Measurements from ENCODE around the gene ACTC1.

Gene ACTC1

DNA sequence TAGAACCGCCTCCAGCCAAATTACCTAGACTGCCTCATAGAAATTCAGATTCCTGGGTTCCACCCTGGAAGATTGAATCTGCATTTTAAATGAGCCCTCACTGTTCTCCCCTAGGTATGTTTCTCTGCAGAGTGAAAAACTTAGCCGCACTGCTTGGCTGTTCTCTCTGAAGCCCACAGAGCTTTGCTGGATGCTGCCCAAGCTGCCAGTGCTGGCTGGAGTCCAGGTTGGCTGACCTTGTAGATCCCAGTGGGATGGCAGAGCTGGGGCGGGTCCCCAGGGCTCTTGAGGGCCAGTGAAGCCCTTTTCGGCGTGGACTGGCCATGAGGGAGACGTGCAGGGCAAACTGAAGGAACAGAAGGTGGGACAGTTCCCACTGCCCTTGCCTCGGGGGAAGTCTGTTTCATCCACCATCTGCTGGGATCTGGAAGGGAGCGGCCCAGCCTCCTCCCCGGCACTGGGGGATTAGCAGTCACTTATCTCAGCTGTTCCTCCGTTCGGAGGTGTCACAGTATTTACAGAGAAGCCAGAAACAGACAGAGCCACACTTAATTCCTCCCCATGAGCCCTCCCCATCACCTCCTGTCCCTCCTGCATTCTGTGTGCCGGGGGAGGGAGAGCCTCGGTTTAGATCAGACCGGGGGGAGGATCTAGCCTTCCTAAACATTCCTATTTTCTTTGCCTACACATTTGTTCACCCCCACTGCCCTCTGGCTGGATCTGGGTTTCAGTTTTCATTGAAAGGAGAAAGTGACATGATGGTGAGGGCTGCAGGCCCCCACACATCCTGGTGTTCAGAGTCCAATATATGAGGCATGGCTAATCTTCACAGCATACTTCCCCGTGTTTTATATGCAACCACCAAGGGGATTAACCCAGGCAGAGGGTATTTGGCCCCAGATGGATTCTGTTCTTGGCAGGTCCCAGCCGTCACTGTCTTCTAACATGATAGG is 4.1 kb upstream of the ACTC1 start:
- Histone ChIP-seq H3K27ac (ENCODE audit: low read length) (no peak overlapping the region), H3K27me3 (ENCODE audit: control insufficient read depth in 1 of 2, insufficient read depth in 2 of 2, low read length in 2 of 2) (peaks cover 0 to 1% of the 10 kb centered on the region in 2 donors), H3K9ac (ENCODE audit: low read length in 2 of 2) (no peak overlapping the region), H3K4me1 (ENCODE audit: control insufficient read depth, insufficient read depth, low read length) (peaks cover 31% of the 10 kb centered on the region), H3K4me3 (ENCODE audit: low read length in 2 of 2) (peak overlapping the region in 1 of 2 donors; percentile 8), H3K36me3 (ENCODE audit: control insufficient read depth in 2 of 2, insufficient read depth in 2 of 2, low read length in 2 of 2) (no peaks in the 10 kb centered on the region), H3K9me3 (ENCODE audit: control insufficient read depth in 2 of 2, low read length in 2 of 2) (no peaks in the 10 kb centered on the region)

DNA sequence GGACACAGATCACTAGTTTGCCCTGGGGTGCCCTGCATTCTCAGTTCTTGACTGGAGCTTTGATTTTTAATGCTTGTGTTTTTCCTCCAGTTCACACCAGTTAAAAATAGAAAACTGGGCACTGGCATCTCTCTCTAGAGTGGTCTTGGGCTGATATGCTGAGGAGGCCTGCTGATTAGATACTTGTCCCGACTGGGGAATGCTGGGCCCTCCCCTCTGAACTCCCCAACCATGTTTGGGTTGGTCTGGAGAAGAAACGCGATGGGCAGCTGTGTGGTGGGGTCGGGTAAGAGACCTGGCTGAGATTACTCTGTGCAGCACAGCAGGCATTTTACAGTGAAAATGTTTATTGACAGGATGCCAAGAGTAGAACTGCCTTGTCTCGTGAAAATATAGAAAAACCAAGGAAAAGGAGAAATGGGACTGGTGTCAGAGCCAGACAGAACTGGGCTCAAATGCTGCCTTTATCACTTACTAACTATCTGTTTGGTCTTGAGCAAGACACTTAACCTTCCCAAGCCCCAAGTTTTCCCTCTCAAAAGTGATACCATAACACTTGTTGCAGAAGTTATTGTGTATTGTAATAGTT is 1.6 kb upstream of the ACTC1 start:
- Histone ChIP-seq H3K27me3 (ENCODE audit: control insufficient read depth in 1 of 2, insufficient read depth in 2 of 2, low read length in 2 of 2) (peaks cover 0 to 5% of the 10 kb centered on the region in 2 donors), H3K9me3 (ENCODE audit: control insufficient read depth in 2 of 2, low read length in 2 of 2) (no peaks in the 10 kb centered on the region), H3K27ac (ENCODE audit: low read length) (no peak overlapping the region), H3K4me3 (ENCODE audit: low read length in 2 of 2) (no peak overlapping the region), H3K36me3 (ENCODE audit: control insufficient read depth in 2 of 2, insufficient read depth in 2 of 2, low read length in 2 of 2) (peaks cover 0 to 2% of the 10 kb centered on the region in 2 donors), H3K4me1 (ENCODE audit: control insufficient read depth, insufficient read depth, low read length) (peaks cover 39% of the 10 kb centered on the region), H3K9ac (ENCODE audit: low read length in 2 of 2) (no peak overlapping the region)

DNA sequence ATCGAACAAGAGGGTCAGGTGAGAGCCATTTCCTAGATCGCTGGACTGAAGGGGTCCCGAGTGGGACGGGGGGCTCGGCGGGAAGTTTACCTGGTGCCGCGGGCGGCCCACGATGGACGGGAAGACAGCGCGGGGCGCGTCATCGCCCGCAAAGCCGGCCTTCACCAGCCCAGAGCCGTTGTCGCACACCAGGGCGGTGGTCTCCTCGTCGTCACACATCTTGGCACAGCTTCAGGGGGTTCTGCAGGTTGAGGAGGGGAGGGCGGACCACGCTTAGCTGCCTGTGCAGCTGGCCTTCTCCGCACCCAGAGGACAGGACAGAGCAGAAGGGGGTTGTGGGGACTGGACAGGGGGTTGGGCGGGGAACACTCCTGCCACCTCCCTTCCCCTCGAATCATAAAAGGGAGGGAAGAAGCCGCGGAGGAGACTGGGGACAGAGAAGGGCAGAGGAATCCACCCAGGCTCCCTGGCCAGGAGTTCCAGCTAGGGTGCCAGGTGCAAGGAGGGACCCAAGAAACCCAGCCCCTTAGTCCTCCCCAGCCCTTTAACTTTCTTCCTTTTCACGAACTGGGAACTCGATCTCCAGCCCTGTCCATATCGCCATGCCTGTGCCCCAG is 651 bp downstream of the ACTC1 start:
- H3K4me3 ChIP-seq (ENCODE audit: low read length in 2 of 2), result peak overlapping the region; percentile 32 to 65

DNA sequence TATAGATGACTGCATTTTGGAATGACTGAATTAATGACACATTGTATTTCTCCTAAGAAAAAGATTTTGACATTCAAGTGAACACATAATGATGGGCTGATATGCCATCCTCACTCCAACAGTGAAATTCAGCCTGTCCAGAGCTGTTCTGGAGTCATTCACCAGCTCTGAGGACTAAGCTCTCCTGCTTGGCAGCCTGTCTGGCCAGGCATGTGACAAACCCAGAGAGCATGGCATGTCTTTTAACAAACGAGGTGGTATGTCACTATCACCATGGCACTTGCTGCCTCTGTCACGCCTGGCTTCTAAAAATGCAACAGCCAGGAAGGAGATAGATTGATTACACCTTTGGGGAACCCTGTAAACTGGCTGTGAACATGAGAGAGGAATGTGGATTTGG is 1.4 kb downstream of the ACTC1 start:
- H3K27ac ChIP-seq (ENCODE audit: low read length), result no peak overlapping the region
- H3K27me3 ChIP-seq (ENCODE audit: control insufficient read depth in 1 of 2, insufficient read depth in 2 of 2, low read length in 2 of 2), result peaks cover 0 to 5% of the 10 kb centered on the region in 2 donors
- H3K9ac ChIP-seq (ENCODE audit: low read length in 2 of 2), result no peak overlapping the region
- H3K9me3 ChIP-seq (ENCODE audit: control insufficient read depth in 2 of 2, low read length in 2 of 2), result no peaks in the 10 kb centered on the region
- peak overlapping the region in 1 of 2 donors; percentile 65 for H3K4me3 ChIP-seq (ENCODE audit: low read length in 2 of 2)
- peaks cover 32% of the 10 kb centered on the region for H3K4me1 ChIP-seq (ENCODE audit: control insufficient read depth, insufficient read depth, low read length)
- peaks cover 0 to 4% of the 10 kb centered on the region in 2 donors for H3K36me3 ChIP-seq (ENCODE audit: control insufficient read depth in 2 of 2, insufficient read depth in 2 of 2, low read length in 2 of 2)

More for the DNA sequence above, 651 bp downstream of the ACTC1 start:
- peaks cover 0 to 4% of the 10 kb centered on the region in 2 donors for H3K36me3 ChIP-seq (ENCODE audit: control insufficient read depth in 2 of 2, insufficient read depth in 2 of 2, low read length in 2 of 2)
- H3K9ac ChIP-seq (ENCODE audit: low read length in 2 of 2), result peak overlapping the region in 1 of 2 donors; percentile 47
- H3K9me3 ChIP-seq (ENCODE audit: control insufficient read depth in 2 of 2, low read length in 2 of 2), result no peaks in the 10 kb centered on the region
- no peak overlapping the region for H3K27ac ChIP-seq (ENCODE audit: low read length)
- peaks cover 0 to 5% of the 10 kb centered on the region in 2 donors for H3K27me3 ChIP-seq (ENCODE audit: control insufficient read depth in 1 of 2, insufficient read depth in 2 of 2, low read length in 2 of 2)
- peaks cover 39% of the 10 kb centered on the region for H3K4me1 ChIP-seq (ENCODE audit: control insufficient read depth, insufficient read depth, low read length)

DNA sequence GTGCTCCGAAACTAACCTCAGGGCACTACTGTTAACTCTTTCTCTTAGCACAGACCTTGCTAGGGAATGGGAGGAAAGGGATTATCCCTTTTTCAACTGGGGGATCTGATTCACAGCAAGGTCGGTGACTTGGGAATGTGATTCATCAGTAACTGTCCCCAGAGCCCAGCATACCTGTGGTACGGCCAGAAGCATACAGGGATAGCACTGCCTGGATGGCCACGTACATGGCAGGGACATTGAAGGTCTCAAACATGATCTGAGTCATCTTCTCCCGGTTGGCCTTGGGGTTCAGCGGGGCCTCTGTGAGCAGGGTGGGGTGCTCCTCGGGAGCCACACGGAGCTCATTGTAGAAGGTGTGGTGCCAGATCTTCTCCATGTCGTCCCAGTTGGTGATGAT is 2.3 kb downstream of the ACTC1 start:
- no peaks in the 10 kb centered on the region for H3K9me3 ChIP-seq (ENCODE audit: control insufficient read depth in 2 of 2, low read length in 2 of 2)
- no peak overlapping the region for H3K27ac ChIP-seq (ENCODE audit: low read length)
- peaks cover 0 to 5% of the 10 kb centered on the region in 2 donors for H3K27me3 ChIP-seq (ENCODE audit: control insufficient read depth in 1 of 2, insufficient read depth in 2 of 2, low read length in 2 of 2)
- peak overlapping the region in 1 of 2 donors; percentile 47 for H3K4me3 ChIP-seq (ENCODE audit: low read length in 2 of 2)
- H3K9ac ChIP-seq (ENCODE audit: low read length in 2 of 2), result no peak overlapping the region
- peaks cover 29% of the 10 kb centered on the region for H3K4me1 ChIP-seq (ENCODE audit: control insufficient read depth, insufficient read depth, low read length)
- H3K36me3 ChIP-seq (ENCODE audit: control insufficient read depth in 2 of 2, insufficient read depth in 2 of 2, low read length in 2 of 2), result peaks cover 0 to 4% of the 10 kb centered on the region in 2 donors

DNA sequence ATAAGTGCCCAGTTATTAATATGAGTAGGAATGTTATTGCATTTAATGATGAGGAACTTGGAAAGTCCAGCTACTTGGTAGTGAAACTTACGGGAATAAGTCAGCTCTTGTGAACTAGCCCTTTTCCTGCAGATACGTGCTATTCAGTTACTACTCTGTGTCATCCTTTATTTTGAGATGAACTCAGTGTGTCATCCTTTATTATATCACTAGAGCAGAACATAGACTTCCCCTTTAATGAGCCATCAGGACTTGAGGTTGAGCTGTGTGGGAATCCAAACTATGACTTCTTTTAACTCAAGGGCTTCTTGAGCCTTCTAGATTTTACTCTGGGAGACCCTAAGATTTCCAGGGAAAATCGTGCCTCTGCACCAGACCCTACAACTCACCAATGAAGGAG is 3.6 kb downstream of the ACTC1 start:
- no peaks in the 10 kb centered on the region for H3K9me3 ChIP-seq (ENCODE audit: control insufficient read depth in 2 of 2, low read length in 2 of 2)
- no peak overlapping the region for H3K4me3 ChIP-seq (ENCODE audit: low read length in 2 of 2)
- peaks cover 0 to 5% of the 10 kb centered on the region in 2 donors for H3K27me3 ChIP-seq (ENCODE audit: control insufficient read depth in 1 of 2, insufficient read depth in 2 of 2, low read length in 2 of 2)
- no peak overlapping the region for H3K9ac ChIP-seq (ENCODE audit: low read length in 2 of 2)
- peaks cover 0 to 4% of the 10 kb centered on the region in 2 donors for H3K36me3 ChIP-seq (ENCODE audit: control insufficient read depth in 2 of 2, insufficient read depth in 2 of 2, low read length in 2 of 2)
- H3K27ac ChIP-seq (ENCODE audit: low read length), result no peak overlapping the region
- peaks cover 26% of the 10 kb centered on the region for H3K4me1 ChIP-seq (ENCODE audit: control insufficient read depth, insufficient read depth, low read length)

DNA sequence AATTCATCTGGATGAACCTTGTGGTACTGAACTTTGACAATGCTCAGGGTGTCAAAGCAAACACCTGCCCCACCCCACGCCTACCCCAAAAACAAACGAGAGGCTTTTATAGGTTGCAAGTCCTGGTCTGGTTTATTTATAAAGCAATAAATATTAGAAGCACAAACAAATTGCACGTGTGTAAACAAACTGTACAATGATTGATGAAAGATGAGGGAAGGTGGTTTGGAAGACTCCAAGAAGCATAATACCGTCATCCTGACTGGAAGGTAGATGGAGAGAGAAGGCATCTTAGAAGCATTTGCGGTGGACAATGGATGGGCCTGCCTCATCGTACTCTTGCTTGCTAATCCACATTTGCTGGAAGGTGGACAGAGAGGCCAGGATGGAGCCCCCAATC is 5.2 kb downstream of the ACTC1 start:
- H3K4me1 ChIP-seq (ENCODE audit: control insufficient read depth, insufficient read depth, low read length), result peaks cover 14% of the 10 kb centered on the region
- peaks cover 0 to 5% of the 10 kb centered on the region in 2 donors for H3K27me3 ChIP-seq (ENCODE audit: control insufficient read depth in 1 of 2, insufficient read depth in 2 of 2, low read length in 2 of 2)
- H3K27ac ChIP-seq (ENCODE audit: low read length), result no peak overlapping the region
- no peak overlapping the region for H3K9ac ChIP-seq (ENCODE audit: low read length in 2 of 2)
- H3K4me3 ChIP-seq (ENCODE audit: low read length in 2 of 2), result no peak overlapping the region
- peaks cover 0 to 4% of the 10 kb centered on the region in 2 donors for H3K36me3 ChIP-seq (ENCODE audit: control insufficient read depth in 2 of 2, insufficient read depth in 2 of 2, low read length in 2 of 2)
- no peaks in the 10 kb centered on the region for H3K9me3 ChIP-seq (ENCODE audit: control insufficient read depth in 2 of 2, low read length in 2 of 2)

DNA sequence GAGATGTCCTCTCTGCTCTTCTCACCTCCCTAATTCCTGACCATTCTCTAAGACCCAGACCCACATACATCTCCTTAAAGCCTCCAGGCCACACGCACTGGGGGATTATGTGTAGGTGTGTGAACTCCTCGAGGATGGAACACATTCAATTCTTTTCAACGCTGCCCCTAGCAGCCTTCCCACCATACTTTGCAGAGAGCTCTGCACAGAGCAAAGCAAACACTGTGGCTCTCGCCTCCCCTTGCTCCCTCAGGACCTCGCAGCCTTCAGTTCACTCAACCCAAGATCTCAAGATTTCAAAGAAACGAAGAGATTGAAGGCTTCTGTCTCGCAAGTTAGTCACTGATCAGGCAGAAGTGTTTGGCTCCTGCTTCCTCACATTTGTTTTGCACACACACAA is 6.0 kb downstream of the ACTC1 start:
- Histone ChIP-seq H3K9ac (ENCODE audit: low read length in 2 of 2) (no peak overlapping the region), H3K27ac (ENCODE audit: low read length) (no peak overlapping the region), H3K4me1 (ENCODE audit: control insufficient read depth, insufficient read depth, low read length) (peaks cover 9% of the 10 kb centered on the region), H3K9me3 (ENCODE audit: control insufficient read depth in 2 of 2, low read length in 2 of 2) (no peaks in the 10 kb centered on the region), H3K36me3 (ENCODE audit: control insufficient read depth in 2 of 2, insufficient read depth in 2 of 2, low read length in 2 of 2) (peaks cover 0 to 4% of the 10 kb centered on the region in 2 donors), H3K4me3 (ENCODE audit: low read length in 2 of 2) (no peak overlapping the region), H3K27me3 (ENCODE audit: control insufficient read depth in 1 of 2, insufficient read depth in 2 of 2, low read length in 2 of 2) (peaks cover 0 to 3% of the 10 kb centered on the region in 2 donors)

DNA sequence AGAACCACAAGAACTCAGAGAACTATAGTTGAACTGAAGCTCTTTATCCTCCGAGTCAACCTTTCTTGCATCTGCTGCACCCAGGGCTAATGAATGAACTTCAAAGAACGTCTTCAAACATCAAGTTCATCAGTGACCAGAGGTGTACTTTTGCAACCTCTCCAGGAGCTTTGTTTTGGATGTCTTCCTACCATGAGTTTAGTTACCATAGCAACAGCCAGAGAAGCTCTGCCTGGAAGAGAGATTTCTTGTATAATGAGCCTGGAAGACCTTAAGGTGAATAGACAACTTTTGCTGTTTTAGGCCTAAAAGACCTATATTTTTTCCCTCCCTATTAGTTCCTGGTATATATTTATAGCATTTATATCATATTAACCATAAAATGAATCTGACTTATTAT is 9.1 kb downstream of the ACTC1 start:
- H3K36me3 ChIP-seq (ENCODE audit: control insufficient read depth in 2 of 2, insufficient read depth in 2 of 2, low read length in 2 of 2), result peaks cover 0 to 2% of the 10 kb centered on the region in 2 donors
- peaks cover 3% of the 10 kb centered on the region for H3K4me1 ChIP-seq (ENCODE audit: control insufficient read depth, insufficient read depth, low read length)
- no peak overlapping the region for H3K4me3 ChIP-seq (ENCODE audit: low read length in 2 of 2)
- no peak overlapping the region for H3K27ac ChIP-seq (ENCODE audit: low read length)
- H3K27me3 ChIP-seq (ENCODE audit: control insufficient read depth in 1 of 2, insufficient read depth in 2 of 2, low read length in 2 of 2), result no peaks in the 10 kb centered on the region
- no peak overlapping the region for H3K9ac ChIP-seq (ENCODE audit: low read length in 2 of 2)
- no peaks in the 10 kb centered on the region for H3K9me3 ChIP-seq (ENCODE audit: control insufficient read depth in 2 of 2, low read length in 2 of 2)

DNA sequence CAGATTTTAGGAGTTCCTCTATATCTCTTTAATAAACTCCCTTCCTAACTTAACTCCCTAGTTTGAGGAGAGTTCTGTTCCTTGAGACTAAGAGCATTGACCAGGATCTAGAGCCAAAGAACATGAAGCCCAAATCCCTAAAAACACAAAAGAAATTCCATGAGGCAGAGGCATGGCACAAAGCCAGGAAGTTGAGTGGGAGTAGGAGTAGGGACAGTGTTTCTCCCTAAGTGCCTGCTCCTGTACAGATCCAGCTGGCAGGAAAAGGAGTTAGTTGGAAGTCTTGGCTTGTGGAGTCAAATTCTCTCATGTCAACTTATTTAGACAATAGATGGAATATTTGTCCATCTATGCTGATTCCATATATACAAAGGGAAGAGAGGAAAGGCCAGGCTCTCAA is 11.4 kb downstream of the ACTC1 start:
- Histone ChIP-seq H3K4me3 (ENCODE audit: low read length in 2 of 2) (no peak overlapping the region), H3K36me3 (ENCODE audit: control insufficient read depth in 2 of 2, insufficient read depth in 2 of 2, low read length in 2 of 2) (no peaks in the 10 kb centered on the region), H3K9me3 (ENCODE audit: control insufficient read depth in 2 of 2, low read length in 2 of 2) (no peaks in the 10 kb centered on the region), H3K4me1 (ENCODE audit: control insufficient read depth, insufficient read depth, low read length) (peaks cover 3% of the 10 kb centered on the region), H3K9ac (ENCODE audit: low read length in 2 of 2) (no peak overlapping the region), H3K27ac (ENCODE audit: low read length) (no peak overlapping the region), H3K27me3 (ENCODE audit: control insufficient read depth in 1 of 2, insufficient read depth in 2 of 2, low read length in 2 of 2) (no peaks in the 10 kb centered on the region)

All from stomach smooth muscle (tissue), 2 donors.